K562 (cell line): ENCODE measurements around the gene SAXO1. TPM values are rescaled to one million over a fixed set of nuclear protein-coding genes. Genes with fewer than 3 reads are reported as not detected.

ENCODE experiments used
- ATAC-seq: fragments of 200-7000 bp; cut with Tn5 transposase; 3 replicates; pipeline ENCODE4 v1.9.1; 2020; ENCODE audit warnings: moderate library complexity
- BruUV-seq: library from RNA; stranded (reverse); fragments of 400-500 nt; replicated peaks from 2 replicates; lab custom pipeline; 2021; lab: Mats Ljungman, UMichigan
- CTCF ChIA-PET: fragments of 300-600 bp; formaldehyde crosslinking; extraction: SDS; loops from one replicate; lab custom pipeline; 2021; ENCODE audit warnings: low intra/inter-chr PET ratio; lab: Yijun Ruan, JAX
- POLR2A ChIA-PET: fragments of 300-600, 350-650 bp; sonication (Branson Sonifier 250); formaldehyde crosslinking; extraction: SDS; loops from one replicate; lab custom pipeline; 2021; ENCODE audit warnings: antibody characterized with exemption, inconsistent platforms; lab: Yijun Ruan, JAX
- DNase-seq, 4 experiments: peaks; one replicate each; pipeline versions ENCODE4 v3.0.0 to v3.0.0-alpha.2; 2011 to 2018; ENCODE audit warnings: low spot score in 3 of 4, mixed read lengths in 3 of 4; ENCODE audit errors: extremely low read depth in 1 of 4
- FAIRE-seq: peaks from 2 replicates; lab custom pipeline; 2011; peaks lifted over from hg19 to GRCh38; lab: Jason Lieb, UNC
- H2AFZ ChIP-seq: 2 replicates; pipeline ENCODE4 v1.6.0; 2011; ENCODE audit warnings: low read depth, low read length, control low read depth, inconsistent platforms
- H3K27ac ChIP-seq: fragments of 200-600 bp; 3 replicates; pipeline ENCODE4 v1.8.0; 2011; ENCODE audit warnings: low read depth, mild to moderate bottlenecking, control low read depth, inconsistent platforms, low read length, moderate library complexity, mixed read lengths; ENCODE audit errors: extremely low read depth
- H3K27me3 ChIP-seq, 2 experiments: fragments of 300-600 bp in 1 of 2; 2 replicates in 1 of 2; 3 replicates in 1 of 2; pipeline versions ENCODE4 v1.6.0 to v1.8.0; 2011; ENCODE audit warnings: inconsistent platforms in 2 of 2, low read length in 2 of 2, mild to moderate bottlenecking in 1 of 2, mixed read lengths in 1 of 2, moderate library complexity in 1 of 2; ENCODE audit not compliant: control insufficient read depth in 2 of 2, insufficient read depth in 2 of 2
- H3K36me3 ChIP-seq: fragments of 300-600 bp; 3 replicates; pipeline ENCODE4 v1.8.0; 2011; ENCODE audit warnings: mild to moderate bottlenecking, low read length, inconsistent platforms; ENCODE audit not compliant: control insufficient read depth, insufficient read depth
- H3K4me1 ChIP-seq, 2 experiments: fragments of 200-600 bp in 1 of 2; replicated peaks in 1 of 2; 2 replicates in 1 of 2; 3 replicates in 1 of 2; pipeline versions ENCODE4 v1.5.1 to v1.8.0; 2011; ENCODE audit warnings: inconsistent platforms in 2 of 2, low read length in 2 of 2, mild to moderate bottlenecking in 1 of 2, mixed read lengths in 1 of 2, moderate library complexity in 1 of 2; ENCODE audit not compliant: control insufficient read depth in 2 of 2, insufficient read depth in 2 of 2
- H3K4me2 ChIP-seq: 2 replicates; pipeline ENCODE4 v1.6.1; 2011; ENCODE audit warnings: low read length, control low read depth, inconsistent platforms, mixed read lengths; ENCODE audit not compliant: insufficient read depth
- H3K4me3 ChIP-seq: fragments of 200-600 bp; sonication (generic), shearing (Covaris generic); 2 replicates; pipeline ENCODE4 v1.5.1; 2016; ENCODE audit warnings: control low read depth, inconsistent platforms
- H3K79me2 ChIP-seq: fragments of 200-600 bp; 3 replicates; pipeline ENCODE4 v1.8.0; 2011; ENCODE audit warnings: low read length, inconsistent platforms; ENCODE audit not compliant: control insufficient read depth, insufficient read depth
- H3K9ac ChIP-seq, 2 experiments: 2 replicates each; pipeline versions ENCODE4 v1.6.0 to v1.6.1; 2011; ENCODE audit warnings: low read depth in 2 of 2, low read length in 2 of 2, control low read depth in 1 of 2, inconsistent platforms in 1 of 2, mild to moderate bottlenecking in 1 of 2, mixed read lengths in 1 of 2; ENCODE audit not compliant: insufficient read depth in 1 of 2
- H3K9me1 ChIP-seq: one replicate; pipeline ENCODE4 v1.6.0; 2011; ENCODE audit warnings: inconsistent platforms, mild to moderate bottlenecking, low read length, moderate library complexity; ENCODE audit not compliant: control insufficient read depth, insufficient read depth
- H3K9me3 ChIP-seq: replicated peaks from 2 replicates; pipeline ENCODE4 v1.5.1; 2011; ENCODE audit warnings: low read depth, low read length, inconsistent platforms; ENCODE audit not compliant: control insufficient read depth, insufficient read depth
- H4K20me1 ChIP-seq: replicated peaks from 2 replicates; pipeline ENCODE4 v1.6.1; 2011; ENCODE audit warnings: low read length, inconsistent platforms, mixed read lengths; ENCODE audit not compliant: control insufficient read depth, insufficient read depth
- E2F1 ChIP-seq: sonication (generic); formaldehyde crosslinking; IDR thresholded peaks from 2 replicates; pipeline ENCODE4 v1.8.1; 2023; ENCODE audit warnings: mild to moderate bottlenecking, missing genetic modification reagents, moderate library complexity
- ELK3 ChIP-seq: fragments of 450-650 bp; formaldehyde crosslinking; IDR thresholded peaks from 2 replicates; pipeline ENCODE4 v1.4.0; 2020; ENCODE audit warnings: mild to moderate bottlenecking
- MIER1 ChIP-seq: fragments of 450-650 bp; IDR thresholded peaks from 2 replicates; pipeline ENCODE4 v1.6.1; 2016; ENCODE audit warnings: antibody characterized with exemption, mild to moderate bottlenecking, low read depth
- RB1 ChIP-seq: fragments of 450-650 bp; IDR thresholded peaks from 2 replicates; pipeline ENCODE4 v1.6.1; 2017; ENCODE audit warnings: low read depth, mild to moderate bottlenecking
- TEAD4 ChIP-seq, 2 experiments: sonication (generic) in 1 of 2; formaldehyde crosslinking in 1 of 2; IDR thresholded peaks; 2 replicates each; pipeline versions ENCODE4 v1.6.1 to v1.8.0; 2012 to 2022; ENCODE audit warnings: borderline replicate concordance in 1 of 2, inconsistent platforms in 1 of 2, low read length in 1 of 2, mild to moderate bottlenecking in 1 of 2, missing genetic modification reagents in 1 of 2
- XRCC4 ChIP-seq: IDR thresholded peaks from one replicate; pipeline ENCODE4 v1.6.1; 2011; ENCODE audit not compliant: insufficient read depth, insufficient read length; ENCODE audit errors: extremely low read depth
- ZBTB12 ChIP-seq: fragments of 250-450 bp; sonication (Bioruptor Pico); IDR thresholded peaks from 2 replicates; pipeline ENCODE4 v1.4.0; 2020
- ZKSCAN3 ChIP-seq: fragments of 250-450 bp; sonication (Bioruptor Pico); IDR thresholded peaks from 2 replicates; pipeline ENCODE4 v1.4.0; 2020
- ZNF384 ChIP-seq: IDR thresholded peaks from 2 replicates; pipeline ENCODE4 v1.6.1; 2012; ENCODE audit warnings: low read depth, low read length, improper control_type of control experiment
- ZNF445 ChIP-seq: fragments of 250-450 bp; sonication (Bioruptor Pico); IDR thresholded peaks from 2 replicates; pipeline ENCODE4 v1.4.0; 2020; ENCODE audit warnings: low read depth, mild to moderate bottlenecking, moderate library complexity
- ZNF586 ChIP-seq: fragments of 450-650 bp; formaldehyde crosslinking; conservative IDR thresholded peaks from 2 replicates; pipeline ENCODE4 v1.4.0; 2020; ENCODE audit warnings: mild to moderate bottlenecking, moderate library complexity
- ZNF668 ChIP-seq: fragments of 250-450 bp; sonication (Bioruptor Pico); IDR thresholded peaks from 2 replicates; pipeline ENCODE4 v1.8.0; 2022; ENCODE audit warnings: mild to moderate bottlenecking, inconsistent platforms
- WGBS: fragments of 100-300 bp; shearing (Covaris generic); methylation state at CpG from one replicate; pipeline ENCODE4 v1.1.6; 2016; ENCODE audit warnings: low coverage, mixed read lengths; ENCODE audit not compliant: insufficient coverage; ENCODE audit errors: missing lambda C conversion rate; 5-methylcytosine and 5-hydroxymethylcytosine counted together
- in situ Hi-C: fragments of 300-500 bp; cut with MboI; formaldehyde crosslinking; loops from 4 replicates; pipeline ENCODE4 v1.15.0; 2018; ENCODE audit warnings: inconsistent platforms, mixed read lengths
- intact Hi-C: fragments of 100-400 bp; cut with micrococcal nuclease; formaldehyde crosslinking; loops from 2 replicates; pipeline ENCODE4 v1.14.2; 2022
- polyA plus RNA-seq, 8 experiments: library from polyadenylated mRNA; depleted of rRNA in 4 of 8; stranded (reverse) in 5 of 8; unstranded in 3 of 8; fragments of >200 nt; fragmentation: Nextera tagmentation in 2 of 8; fragmentation: Illumina TruSeq in 1 of 8; extraction: Ambion mirVana in 2 of 8; extraction: Trizol in 1 of 8; gene quantifications; 2 replicates each; pipeline versions ENCODE4 v1.2.1 to v1.2.3, GENCODE V29; 2011 to 2014; ENCODE audit warnings: inconsistent platforms in 1 of 8, missing spikeins in 1 of 8
- total RNA-seq, 7 experiments: library from RNA; depleted of rRNA in 6 of 7; stranded (reverse); fragments of >200 nt in 6 of 7; fragmentation: Illumina TruSeq in 2 of 7; extraction: Trizol in 2 of 7; gene quantifications; 2 replicates each; pipeline versions ENCODE4 v1.2.1 to v1.2.3, GENCODE V29; 2011 to 2021; ENCODE audit warnings: low replicate concordance in 1 of 7

Gene SAXO1
- total and polyA plus RNA-seq, 9 of the 15 experiments (the other 6 are each of a cell fraction or from before 2014, with no cell fraction given): 0.04 TPM; not detected in 8

GRCh38 chr9:18936094-18936871 lies 96.7 kb downstream of the SAXO1 start:
- Histone ChIP-seq H2AFZ (no peak overlapping the region), H4K20me1 (no peaks in the 10 kb centered on the region), H3K4me3 (no peak overlapping the region), H3K36me3 (no peaks in the 10 kb centered on the region), H3K9me3 (no peaks in the 10 kb centered on the region), H3K9ac (no peak overlapping the region), H3K4me2 (no peak overlapping the region), H3K27me3 (no peaks in the 10 kb centered on the region), H3K4me1 (peaks cover 0 to 4% of the 10 kb centered on the region in 2 experiments; a peak in 2 of 5 replicates), H3K79me2 (no peaks in the 10 kb centered on the region), H3K27ac (no peak overlapping the region), H3K9me1 (no peaks in the 10 kb centered on the region)
- BruUV-seq: no TSS peak
- 2% methylated on average over 7 of the region's 7 CpGs for WGBS
- DNase-seq: no peak
- intact Hi-C loops (no loop called here), in situ Hi-C loops (no loop called here)
- no peak for TF ChIP-seq ZKSCAN3
- TF ChIP-seq ZNF445 (CRISPR knock-in tag): no peak
- TF ChIP-seq ZNF668: no peak
- TF ChIP-seq ZNF586 (CRISPR knock-in tag): no peak
- POLR2A ChIA-PET: interaction anchor here (0.7 kb wide), 1 partner anchor 358 kb away, joined by 3 read pairs; no protein-coding TSS in a partner anchor
- ATAC-seq: no peak
- CTCF ChIA-PET: no interaction called here
- no peak for FAIRE-seq

- DNase-seq: no peak
- H3K9me1 ChIP-seq: no peaks in the 10 kb centered on the region
- H3K36me3 ChIP-seq: no peaks in the 10 kb centered on the region
- H3K4me3 ChIP-seq: no peak overlapping the region
- ATAC-seq: no peak
- H3K4me2 ChIP-seq: no peak overlapping the region
- no peaks in the 10 kb centered on the region for H4K20me1 ChIP-seq
- 4% methylated on average over 2 of the region's 2 CpGs for WGBS
- no peak overlapping the region for H3K27ac ChIP-seq
- CTCF ChIA-PET: no interaction called here
- H2AFZ ChIP-seq: no peak overlapping the region
- H3K9me3 ChIP-seq: no peaks in the 10 kb centered on the region
- intact Hi-C loops: no loop called here
- POLR2A ChIA-PET: interaction anchor here (0.6 kb wide), 1 partner anchor 29 kb away, joined by 3 read pairs; no protein-coding TSS in a partner anchor
- H3K27me3 ChIP-seq: no peaks in the 10 kb centered on the region
- in situ Hi-C loops: no loop called here
- no peak for FAIRE-seq
- no TSS peak for BruUV-seq
- no peaks in the 10 kb centered on the region for H3K79me2 ChIP-seq
- H3K4me1 ChIP-seq: peaks cover 0 to 4% of the 10 kb centered on the region in 2 experiments; a peak in 2 of 5 replicates
- no peak overlapping the region for H3K9ac ChIP-seq
- TF ChIP-seq TEAD4 (IDR thresholded peaks at IDR 0.05; ENCODE audit: low read length) (no peak), TEAD4 (CRISPR knock-in tag; IDR thresholded peaks at IDR 0.05; ENCODE audit: borderline replicate concordance) (no peak), ZNF384 (no peak), RB1 (no peak), ELK3 (CRISPR knock-in tag) (no peak), MIER1 (no peak), ZBTB12 (no peak), E2F1 (CRISPR knock-in tag) (no peak), XRCC4 (no peak)
These were observed 97.5 kb downstream of the SAXO1 start for GRCh38 chr9:18935541-18935940.
